Glutamatergic neuron (in vitro differentiated cells): ENCODE data around the gene SYS1. TPM values are rescaled to one million over a fixed set of nuclear protein-coding genes. Genes with fewer than 3 reads are reported as not detected.

ENCODE experiments used
- DNase-seq: peaks from one replicate; pipeline ENCODE4 v3.0.0; 2022
- H3K27ac Mint-ChIP-seq: one replicate; pipeline ENCODE4 v1.8.0; 2020; ENCODE audit warnings: mild to moderate bottlenecking, mixed read lengths, inconsistent platforms; ENCODE audit not compliant: unreplicated experiment
- H3K27me3 Mint-ChIP-seq: one replicate; pipeline ENCODE4 v1.8.0; 2020; ENCODE audit warnings: mild to moderate bottlenecking, moderate library complexity, mixed read lengths, inconsistent platforms; ENCODE audit not compliant: unreplicated experiment
- H3K36me3 Mint-ChIP-seq: one replicate; pipeline ENCODE4 v1.8.0; 2020; ENCODE audit warnings: mild to moderate bottlenecking, mixed read lengths, inconsistent platforms; ENCODE audit not compliant: unreplicated experiment
- H3K4me1 Mint-ChIP-seq: one replicate; pipeline ENCODE4 v1.8.0; 2020; ENCODE audit warnings: mild to moderate bottlenecking, low read depth, mixed read lengths, inconsistent platforms; ENCODE audit not compliant: unreplicated experiment
- H3K4me3 Mint-ChIP-seq: one replicate; pipeline ENCODE4 v1.8.0; 2020; ENCODE audit warnings: mild to moderate bottlenecking, mixed read lengths, inconsistent platforms; ENCODE audit not compliant: unreplicated experiment
- H3K9me3 Mint-ChIP-seq: one replicate; pipeline ENCODE4 v1.8.0; 2020; ENCODE audit warnings: mild to moderate bottlenecking, moderate library complexity, mixed read lengths, inconsistent platforms; ENCODE audit not compliant: unreplicated experiment
- CTCF ChIP-seq: fragments of 200-600 bp; sonication (generic); IDR thresholded peaks from one replicate; pipeline ENCODE4 v1.5.0; 2021; ENCODE audit not compliant: partially characterized antibody, unreplicated experiment
- total RNA-seq: library from RNA; stranded (reverse); fragmentation: NEBNext Ultra II Directional; extraction: Animal tissue kit (Norgen Biotek cat#: 25700); gene quantifications from one replicate; pipeline ENCODE4 v1.2.1, GENCODE V29; 2021; ENCODE audit not compliant: unreplicated experiment

The SYS1 gene
- total RNA-seq, 1 donor from 2014 or later: 17.7 TPM

- H3K27ac Mint-ChIP-seq: no peak overlapping the region
- DNase-seq: no peak
- H3K4me1 Mint-ChIP-seq: peaks cover 12% of the 10 kb centered on the region
- TF ChIP-seq CTCF: no peak
- no peaks in the 10 kb centered on the region for H3K36me3 Mint-ChIP-seq
- no peaks in the 10 kb centered on the region for H3K27me3 Mint-ChIP-seq
- H3K4me3 Mint-ChIP-seq: no peak overlapping the region
- H3K9me3 Mint-ChIP-seq: peaks cover 1% of the 10 kb centered on the region
Measured at GRCh38 chr20:45323731-45324130, 39.2 kb upstream of the SYS1 start.

DNA sequence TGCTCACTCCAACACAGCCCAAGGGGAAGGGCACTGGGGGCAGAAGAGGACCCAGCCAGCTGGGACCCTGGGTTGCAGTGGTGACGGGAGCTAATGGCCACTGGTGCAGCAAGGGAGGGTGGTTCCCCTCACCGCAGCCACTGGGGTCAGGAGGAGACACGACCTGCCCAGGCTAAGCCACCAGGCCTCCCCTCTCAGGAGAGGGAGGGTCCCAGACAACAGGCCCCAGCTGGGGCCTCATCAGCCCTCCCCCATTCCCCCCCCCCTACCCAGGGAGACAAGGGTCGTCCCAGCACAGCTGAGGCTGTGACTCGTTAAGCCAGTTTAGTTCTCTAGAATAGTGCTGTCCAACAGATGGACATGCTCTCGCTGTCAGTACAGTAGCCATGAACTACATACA, 37.6 kb upstream of the SYS1 start:
- peaks cover 1% of the 10 kb centered on the region for H3K9me3 Mint-ChIP-seq
- peaks cover 12% of the 10 kb centered on the region for H3K4me1 Mint-ChIP-seq
- H3K27me3 Mint-ChIP-seq: no peaks in the 10 kb centered on the region
- H3K27ac Mint-ChIP-seq: peak overlapping the region; percentile 55
- H3K36me3 Mint-ChIP-seq: no peaks in the 10 kb centered on the region
- peak; percentile 56 for DNase-seq
- H3K4me3 Mint-ChIP-seq: peak overlapping the region; percentile 11
- no peak for TF ChIP-seq CTCF

GRCh38 chr20:45328451-45328850, 34.5 kb upstream of the SYS1 start:
- peaks cover 12% of the 10 kb centered on the region for H3K4me1 Mint-ChIP-seq
- H3K9me3 Mint-ChIP-seq: peaks cover 1% of the 10 kb centered on the region
- H3K4me3 Mint-ChIP-seq: no peak overlapping the region
- H3K36me3 Mint-ChIP-seq: no peaks in the 10 kb centered on the region
- no peaks in the 10 kb centered on the region for H3K27me3 Mint-ChIP-seq
- no peak for DNase-seq
- no peak for TF ChIP-seq CTCF
- H3K27ac Mint-ChIP-seq: no peak overlapping the region

DNA sequence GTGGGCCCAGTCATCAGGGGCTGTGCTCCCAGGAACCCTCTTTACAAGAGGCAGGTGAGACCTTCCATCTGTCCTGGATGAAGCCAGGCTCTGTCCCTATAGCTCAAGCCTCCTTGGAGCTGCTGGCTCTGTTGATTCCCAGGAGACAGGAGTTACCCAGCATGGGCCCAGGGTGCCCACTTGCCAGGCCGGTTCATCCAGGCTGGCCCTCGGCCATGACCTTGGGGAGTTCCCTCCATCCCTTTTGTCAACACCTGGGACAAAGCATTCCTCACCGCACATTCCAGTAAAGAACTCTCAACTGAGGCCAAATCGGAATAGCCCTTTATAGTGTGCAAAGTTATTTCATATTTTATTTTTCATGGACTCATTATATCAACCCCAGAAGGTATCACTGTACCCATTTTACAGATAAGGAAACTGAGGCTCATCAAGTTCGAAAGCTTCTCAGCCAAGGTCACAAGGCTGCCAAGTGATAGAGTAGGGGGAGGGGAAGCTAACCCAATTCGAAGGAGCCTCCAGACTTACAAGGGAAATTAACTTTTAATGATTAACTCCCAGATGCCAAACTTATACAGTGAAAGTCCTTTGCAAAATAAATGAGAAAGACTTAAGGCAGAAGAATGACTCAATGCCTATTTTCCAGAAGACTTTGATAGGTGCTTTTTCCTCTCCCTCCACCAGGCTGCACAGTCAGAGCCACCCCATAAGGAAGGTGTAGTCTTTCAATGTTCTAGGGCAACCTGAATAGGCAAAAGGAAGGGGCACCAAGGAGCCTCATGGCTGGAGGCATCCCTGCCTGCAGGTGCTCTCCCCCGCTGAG, 33.2 kb upstream of the SYS1 start:
- H3K27ac Mint-ChIP-seq: no peak overlapping the region
- DNase-seq: no peak
- no peak overlapping the region for H3K4me3 Mint-ChIP-seq
- H3K4me1 Mint-ChIP-seq: peaks cover 12% of the 10 kb centered on the region
- peaks cover 1% of the 10 kb centered on the region for H3K9me3 Mint-ChIP-seq
- no peaks in the 10 kb centered on the region for H3K27me3 Mint-ChIP-seq
- H3K36me3 Mint-ChIP-seq: no peaks in the 10 kb centered on the region
- TF ChIP-seq CTCF: no peak

DNA sequence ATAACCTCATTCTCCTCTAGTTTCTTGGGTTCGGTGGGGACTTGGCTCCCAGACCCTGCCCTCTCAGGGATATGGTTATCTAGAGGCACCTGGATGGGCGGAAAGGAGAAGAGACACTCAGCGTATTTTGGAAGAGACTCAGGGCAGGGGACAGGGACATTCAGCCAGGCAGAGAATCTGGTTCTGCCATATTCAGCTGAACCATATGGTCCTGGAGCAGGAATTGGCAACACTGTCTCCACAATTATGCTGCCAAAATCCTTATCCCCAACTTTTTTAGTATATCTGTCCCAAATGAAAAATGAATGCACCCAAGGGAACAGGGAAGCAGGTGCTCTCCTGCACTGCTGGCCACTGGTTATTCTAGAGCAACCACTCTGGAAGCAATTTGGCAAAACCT, 32.5 kb upstream of the SYS1 start:
- H3K9me3 Mint-ChIP-seq: peaks cover 1% of the 10 kb centered on the region
- no peaks in the 10 kb centered on the region for H3K36me3 Mint-ChIP-seq
- H3K27ac Mint-ChIP-seq: no peak overlapping the region

More for the DNA sequence above, 32.5 kb upstream of the SYS1 start:
- H3K4me1 Mint-ChIP-seq: peaks cover 7% of the 10 kb centered on the region
- no peak overlapping the region for H3K4me3 Mint-ChIP-seq
- TF ChIP-seq CTCF: no peak
- H3K27me3 Mint-ChIP-seq: no peaks in the 10 kb centered on the region
- no peak for DNase-seq
